ENCODE measurements around the gene PKP3.
"Not testable (repeated sequence)": the region's sequence is repeated elsewhere in the genome, so short reads cannot be mapped to it uniquely, and the experiment has no call there.

Gene PKP3

GRCh38 chr11:379205-380094, 14.6 kb upstream of the PKP3 start:
- DNase-seq: no peak

- DNase-seq: no peak
Observed at GRCh38 chr11:380095-380480, 13.9 kb upstream of the PKP3 start.

DNA sequence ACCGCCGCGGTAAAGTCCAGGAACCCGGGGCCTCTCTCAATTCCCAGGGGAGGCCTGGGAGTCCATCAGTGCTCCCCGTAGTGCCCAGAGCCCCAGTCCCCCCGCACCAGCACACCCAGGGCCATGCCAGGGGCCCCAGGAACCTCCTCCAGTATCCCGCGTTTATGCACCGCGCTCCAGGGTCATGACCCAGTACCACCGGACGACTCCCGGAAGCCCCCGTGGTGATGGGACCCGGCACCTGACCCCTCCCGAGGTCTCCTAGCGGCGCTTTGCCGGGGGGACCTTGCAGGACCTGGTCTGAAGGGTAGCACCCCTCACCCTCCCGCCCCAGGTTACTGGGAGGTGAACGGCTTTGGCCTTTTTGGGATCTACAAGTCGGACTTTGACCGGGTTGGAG, 13.5 kb upstream of the PKP3 start:
- no peak for DNase-seq

DNA sequence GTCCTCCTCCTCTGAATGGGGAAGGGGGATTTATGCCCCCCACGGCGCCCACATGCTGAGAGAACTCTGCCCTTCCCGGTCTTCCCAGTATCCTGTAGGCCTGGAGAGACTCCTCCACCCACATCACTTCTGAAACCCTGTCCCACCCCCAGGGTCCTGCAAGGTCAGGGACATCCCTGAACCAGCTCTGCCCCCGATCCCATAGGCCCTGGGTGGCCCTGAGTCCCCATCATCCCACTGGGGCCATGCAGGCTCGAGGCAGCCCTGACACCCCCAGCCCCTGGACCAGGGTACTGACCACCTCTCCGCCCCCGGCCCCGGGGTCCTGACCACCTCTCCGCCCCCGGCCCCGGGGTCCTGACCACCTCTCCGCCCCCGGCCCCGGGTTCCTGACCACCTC, 13.0 kb upstream of the PKP3 start:
- no peak for DNase-seq

DNA sequence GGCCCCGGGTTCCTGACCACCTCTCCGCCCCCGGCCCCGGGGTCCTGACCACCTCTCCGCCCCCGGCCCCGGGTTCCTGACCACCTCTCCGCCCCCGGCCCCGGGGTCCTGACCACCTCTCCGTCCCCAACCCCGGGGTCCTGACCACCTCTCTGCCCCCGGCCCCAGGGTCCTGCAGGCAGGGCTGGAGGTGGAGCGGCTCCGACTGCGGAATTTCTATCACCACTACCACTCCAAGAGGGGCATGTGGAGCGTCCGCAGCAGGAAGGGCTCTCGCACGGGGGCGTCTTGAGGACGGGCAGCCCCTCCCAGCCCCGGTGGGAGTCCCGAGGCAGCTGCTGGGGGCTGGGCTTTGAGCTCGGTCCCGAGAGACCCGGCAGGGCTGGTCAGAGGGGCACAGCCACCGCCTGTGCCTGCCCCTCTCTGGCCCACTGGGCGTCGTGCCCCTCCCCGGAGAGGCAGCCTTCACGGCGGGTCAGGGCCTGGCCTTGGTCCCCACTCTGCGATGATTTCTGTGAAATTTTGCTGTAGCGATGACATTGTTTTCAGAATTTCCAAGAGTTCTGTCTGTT, 12.4 kb upstream of the PKP3 start:
- DNase-seq: no peak

DNA sequence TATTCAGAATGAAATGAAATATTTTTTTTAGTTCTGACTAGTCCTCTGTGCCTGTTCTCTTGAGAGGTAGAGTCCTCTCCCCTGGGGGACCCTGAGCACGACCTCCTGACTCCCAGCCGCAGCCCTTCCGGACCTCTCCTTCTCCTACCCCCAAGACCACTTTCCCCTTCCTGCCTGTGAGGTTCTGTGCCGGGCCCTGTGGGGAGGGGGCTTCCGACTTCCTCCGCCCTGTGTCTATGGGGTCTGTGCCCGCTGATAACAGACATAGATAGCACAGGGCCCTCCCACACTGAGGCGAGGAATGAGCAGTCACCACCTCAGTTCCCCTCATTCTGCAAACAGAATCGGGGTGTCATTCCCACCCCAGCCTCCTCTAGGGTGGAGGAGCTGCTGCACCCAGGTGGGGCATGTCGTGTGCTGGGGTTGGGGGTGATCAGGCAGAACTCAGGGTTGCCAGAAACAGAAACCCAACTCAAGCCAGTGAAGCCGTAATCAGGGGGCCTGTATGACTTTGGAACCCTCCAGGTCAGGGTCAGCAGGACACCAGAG, 11.9 kb upstream of the PKP3 start:
- no peak for DNase-seq

GRCh38 chr11:383431-383830, 10.6 kb upstream of the PKP3 start:
- DNase-seq: no peak

GRCh38 chr11:384511-384910, 9.5 kb upstream of the PKP3 start:
- DNase-seq: no peak

DNA sequence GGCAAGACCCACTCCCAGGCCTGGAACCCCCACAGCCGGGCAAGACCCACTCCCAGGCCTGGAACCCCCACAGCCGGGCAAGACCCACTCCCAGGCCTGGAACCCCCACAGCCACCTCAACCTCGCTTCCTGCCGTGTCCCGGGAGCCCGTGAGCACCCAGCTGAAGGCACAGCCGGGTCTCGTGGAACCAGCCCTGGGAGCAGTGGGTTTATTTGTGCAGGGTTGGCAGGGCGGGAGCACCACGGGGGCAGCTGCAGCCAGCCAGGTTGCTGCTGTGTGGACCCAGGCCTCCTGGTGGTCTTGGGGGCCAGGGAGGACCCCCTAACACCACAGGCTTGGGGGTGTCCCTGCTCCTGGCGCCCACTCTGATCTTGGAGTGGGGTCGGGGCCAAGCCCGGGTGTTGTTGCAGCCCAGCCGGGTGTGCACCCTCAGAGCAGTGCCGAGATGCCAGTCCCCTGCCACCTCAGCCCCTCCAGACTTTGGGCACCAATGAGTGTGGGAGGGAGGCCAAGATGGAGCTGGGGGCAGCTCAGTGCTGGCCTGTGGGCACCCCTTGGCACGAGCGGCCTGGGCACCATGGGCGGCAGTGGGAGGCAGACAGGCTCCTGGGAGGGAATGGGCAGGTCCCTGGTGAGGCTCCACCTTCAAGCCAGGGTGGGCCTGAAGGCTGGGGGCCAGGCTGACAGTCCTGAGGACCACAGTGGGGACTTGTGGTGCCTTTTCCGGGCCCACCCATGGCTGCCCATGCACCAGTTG, 8.2 kb upstream of the PKP3 start:
- DNase-seq: no peak

DNA sequence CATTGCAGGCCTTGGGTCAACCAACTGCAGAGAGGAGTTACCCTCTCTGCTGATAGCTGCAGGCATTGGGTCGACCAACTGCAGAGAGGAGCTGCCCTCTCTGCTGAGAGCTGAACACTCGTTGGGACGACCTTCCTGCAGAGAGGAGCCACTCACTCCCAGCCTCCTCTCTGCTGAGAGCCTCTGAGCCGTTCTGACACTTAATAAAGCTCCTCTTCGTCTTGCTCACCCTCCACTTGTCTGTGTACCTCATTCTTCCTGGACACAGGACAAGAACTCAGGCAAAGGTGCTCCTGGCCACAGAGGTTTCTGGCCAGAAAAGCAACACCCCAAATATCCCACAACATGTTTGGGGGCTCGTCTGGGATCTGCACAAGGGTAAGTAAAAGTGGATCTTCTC, 7.5 kb upstream of the PKP3 start:
- no peak for DNase-seq

- DNase-seq: no peak
Observed at GRCh38 chr11:387193-387793, 6.7 kb upstream of the PKP3 start.

- DNase-seq: not testable (repeated sequence)
Observed at GRCh38 chr11:389369-389768, 4.6 kb upstream of the PKP3 start.

GRCh38 chr11:390175-390574, 3.8 kb upstream of the PKP3 start:
- no peak for DNase-seq

DNA sequence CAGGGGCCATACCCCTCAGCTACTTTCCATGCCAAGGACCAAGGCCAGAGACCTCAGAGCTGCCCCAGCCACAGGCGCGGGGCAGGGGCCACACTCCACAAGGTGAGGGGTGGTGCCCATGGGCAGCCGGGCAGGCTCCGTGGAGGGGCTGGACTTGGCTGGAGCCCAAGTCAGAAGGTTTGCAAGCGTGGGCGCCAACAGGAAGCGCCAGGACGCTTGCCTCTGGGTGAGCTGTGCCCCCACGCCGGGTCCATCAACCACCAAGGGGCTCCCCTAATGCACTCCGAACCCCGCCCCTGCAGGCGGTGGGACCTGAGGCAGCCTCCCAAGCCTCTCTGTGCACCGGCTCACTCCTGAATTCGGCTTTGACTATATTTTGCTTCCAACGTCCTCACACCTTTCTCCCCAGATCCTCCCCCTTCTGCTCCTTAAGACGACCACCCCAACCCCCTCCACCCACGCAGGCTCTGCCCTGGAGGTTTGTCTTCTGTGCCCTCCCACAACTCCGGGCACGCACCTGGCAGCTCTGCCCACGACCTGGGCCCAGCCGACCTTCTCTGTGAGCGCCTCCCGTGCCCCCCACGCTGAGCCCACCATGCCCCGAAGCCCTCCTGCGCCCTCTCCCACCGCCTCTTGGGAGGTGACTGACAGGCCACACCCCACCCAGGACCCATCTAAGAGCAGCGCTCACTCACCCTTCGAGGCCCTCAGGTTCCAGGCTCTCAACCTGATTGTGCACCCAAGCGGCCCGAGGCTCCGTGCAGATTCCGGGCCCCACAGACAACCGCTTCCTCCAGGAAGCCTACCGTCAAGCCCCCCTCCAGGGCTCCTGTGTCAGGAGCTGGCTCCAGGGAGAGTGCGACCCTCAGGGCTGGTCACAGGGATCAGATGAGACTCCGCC, 2.6 kb upstream of the PKP3 start:
- no peak for DNase-seq

DNA sequence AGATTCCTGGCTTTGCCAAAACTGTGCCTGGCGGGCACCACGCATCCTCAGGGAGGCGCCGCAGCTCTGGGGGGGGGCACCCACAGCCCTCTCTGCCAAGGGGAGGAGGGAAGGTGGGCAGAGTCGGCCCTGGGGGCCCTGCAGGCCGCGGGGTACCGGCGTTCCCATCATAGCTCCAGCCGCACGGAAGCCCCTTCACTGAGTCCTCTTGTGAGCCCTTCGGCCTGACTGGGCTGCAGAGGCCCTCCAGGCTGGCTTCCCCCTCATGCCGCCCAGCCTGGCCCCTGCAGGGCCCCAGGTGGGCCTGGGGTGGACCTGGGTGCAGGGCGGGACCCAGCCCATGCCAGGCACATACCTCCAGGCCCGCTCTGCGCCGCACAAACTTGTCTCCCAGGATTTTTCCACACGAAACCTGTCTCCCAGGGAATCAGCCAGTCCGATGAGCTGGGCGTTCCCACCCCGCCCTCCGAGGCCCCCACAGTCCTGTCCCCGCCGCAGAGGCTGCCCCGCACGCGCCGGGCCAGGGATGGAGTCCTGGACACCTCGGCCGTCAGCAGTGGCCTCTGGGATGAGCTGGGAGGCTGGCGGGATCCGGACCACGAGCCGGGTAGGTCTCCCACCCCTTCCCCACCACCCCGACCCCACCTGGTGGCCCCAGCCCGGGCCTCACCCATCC, 1.8 kb upstream of the PKP3 start:
- no peak for DNase-seq

- DNase-seq: no peak
Observed at GRCh38 chr11:393219-394033, 583 bp upstream of the PKP3 start.

DNA sequence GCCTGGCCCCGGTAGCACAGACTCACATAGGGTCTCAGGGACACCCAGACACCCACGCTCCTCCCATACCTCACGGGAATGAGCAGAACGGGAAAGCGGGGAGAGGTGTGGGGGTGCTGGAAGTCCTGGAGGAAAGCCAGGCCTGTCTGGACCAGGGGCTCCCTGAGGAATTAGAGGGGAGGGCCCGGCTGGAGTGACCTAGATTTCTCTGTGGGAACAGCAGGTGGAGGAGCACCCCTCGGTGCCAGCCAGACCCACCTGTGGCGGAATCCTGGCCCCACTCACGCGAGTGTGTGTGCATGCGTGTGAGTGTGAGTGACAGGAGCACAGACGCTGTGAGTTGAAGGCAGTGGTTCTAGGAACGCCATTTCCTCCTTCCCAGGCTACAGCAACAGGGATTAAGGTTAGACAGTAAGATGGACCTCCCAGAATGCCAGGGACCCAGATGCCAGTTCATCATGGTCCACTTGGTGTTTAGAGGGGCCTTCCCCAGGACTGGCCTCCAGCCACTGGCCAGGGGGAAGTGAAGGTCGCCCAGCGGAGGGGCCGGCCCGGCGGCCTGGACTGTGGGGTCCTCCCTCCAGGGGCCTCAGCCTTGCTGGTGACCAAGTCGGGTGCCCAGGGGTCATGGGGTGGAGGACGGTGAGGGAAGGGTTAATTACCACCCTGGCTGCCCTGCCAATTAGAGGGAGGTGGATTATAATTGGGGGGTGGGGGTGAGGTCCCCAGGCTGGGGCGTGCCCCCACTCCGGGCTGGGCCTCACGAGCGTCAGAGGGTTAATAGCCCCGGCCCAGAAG, 1.0 kb downstream of the PKP3 start:
- no peak for DNase-seq

DNA sequence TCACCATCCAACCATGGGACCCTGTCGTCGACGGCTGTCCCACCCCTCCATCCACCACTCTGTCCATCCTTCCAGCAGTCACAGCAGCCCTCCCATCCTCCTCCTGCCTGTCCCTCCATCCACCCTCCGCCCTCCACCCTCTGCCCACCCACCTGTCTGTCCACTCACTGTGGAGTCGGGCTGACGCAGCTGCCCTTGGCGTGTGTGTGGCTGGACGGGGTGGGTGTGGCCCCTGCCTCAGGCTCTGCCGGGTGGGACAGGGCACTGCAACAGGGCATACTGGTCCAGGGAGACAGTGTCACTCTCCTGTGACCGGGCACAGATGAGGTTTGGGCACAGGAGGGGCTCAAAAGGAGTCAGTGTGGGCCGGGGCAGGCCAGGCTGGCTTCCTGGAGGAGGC, 1.9 kb downstream of the PKP3 start:
- DNase-seq: no peak

DNA sequence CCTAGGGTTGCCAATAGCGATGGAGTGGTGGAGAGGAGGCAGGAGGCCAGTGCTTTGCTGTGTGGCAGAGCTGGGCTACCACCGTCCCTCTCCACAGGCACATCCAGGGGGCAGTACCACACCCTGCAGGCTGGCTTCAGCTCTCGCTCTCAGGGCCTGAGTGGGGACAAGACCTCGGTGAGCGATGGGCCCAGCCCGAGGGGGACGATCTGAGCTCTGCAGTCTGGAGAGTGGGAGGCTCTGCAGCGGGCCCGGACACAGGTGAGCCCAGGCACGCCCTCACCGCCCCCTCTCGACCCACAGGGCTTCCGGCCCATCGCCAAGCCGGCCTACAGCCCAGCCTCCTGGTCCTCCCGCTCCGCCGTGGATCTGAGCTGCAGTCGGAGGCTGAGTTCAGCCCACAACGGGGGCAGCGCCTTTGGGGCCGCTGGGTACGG, 2.5 kb downstream of the PKP3 start:
- no peak for DNase-seq
